Stomach smooth muscle (tissue), 2 donors: ENCODE results near the gene KCND3.

Source experiments
- H3K27ac ChIP-seq: one replicate; pipeline ENCODE4 v1.7.0; 2013; ENCODE audit warnings: mild to moderate bottlenecking, low read length, inconsistent platforms
- H3K27me3 ChIP-seq, 2 donors: one replicate each; pipeline ENCODE4 v1.7.0; 2013; ENCODE audit warnings: low read length in 2 of 2; ENCODE audit not compliant: insufficient read depth in 2 of 2, control insufficient read depth in 1 of 2
- H3K36me3 ChIP-seq, 2 donors: one replicate each; pipeline ENCODE4 v1.7.0; 2013; ENCODE audit warnings: low read length in 2 of 2; ENCODE audit not compliant: control insufficient read depth in 2 of 2, insufficient read depth in 2 of 2
- H3K4me1 ChIP-seq: one replicate; pipeline ENCODE4 v1.7.0; 2013; ENCODE audit warnings: low read length; ENCODE audit not compliant: control insufficient read depth, insufficient read depth
- H3K4me3 ChIP-seq, 2 donors: one replicate each; pipeline ENCODE4 v1.7.0; 2013; ENCODE audit warnings: low read length in 2 of 2
- H3K9ac ChIP-seq, 2 donors: one replicate each; pipeline ENCODE4 v1.7.0; 2013; ENCODE audit warnings: low read length in 2 of 2, mild to moderate bottlenecking in 1 of 2
- H3K9me3 ChIP-seq, 2 donors: one replicate each; pipeline ENCODE4 v1.7.0; 2013; ENCODE audit warnings: low read length in 2 of 2; ENCODE audit not compliant: control insufficient read depth in 2 of 2
- donor health status: healthy.
- donor health status: Pancreatic carcinoma.

The KCND3 gene

DNA sequence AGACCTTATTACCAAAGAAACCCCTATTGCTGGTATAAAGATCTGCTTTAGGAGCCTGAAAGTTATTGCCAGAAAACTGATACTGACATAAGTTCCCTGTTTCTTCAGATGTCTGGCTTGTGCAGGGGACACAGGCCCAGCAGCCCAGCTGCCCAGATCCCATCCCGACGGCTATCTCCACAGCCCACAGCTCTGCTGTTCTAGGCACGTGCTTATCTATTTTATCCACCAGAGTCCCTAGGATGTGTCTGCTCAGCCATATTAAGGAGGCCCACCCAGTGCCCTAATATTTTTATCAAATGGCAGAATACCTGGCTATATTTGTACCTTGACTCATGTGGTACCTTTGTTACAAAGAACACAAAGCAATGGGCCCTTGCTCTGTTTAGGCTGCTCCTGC is 174.8 kb downstream of the KCND3 start:
- Histone ChIP-seq H3K9me3 (no peaks in the 10 kb centered on the region), H3K4me1 (no peaks in the 10 kb centered on the region), H3K9ac (no peak overlapping the region), H3K27me3 (no peaks in the 10 kb centered on the region), H3K27ac (no peak overlapping the region), H3K36me3 (no peaks in the 10 kb centered on the region), H3K4me3 (no peak overlapping the region)

DNA sequence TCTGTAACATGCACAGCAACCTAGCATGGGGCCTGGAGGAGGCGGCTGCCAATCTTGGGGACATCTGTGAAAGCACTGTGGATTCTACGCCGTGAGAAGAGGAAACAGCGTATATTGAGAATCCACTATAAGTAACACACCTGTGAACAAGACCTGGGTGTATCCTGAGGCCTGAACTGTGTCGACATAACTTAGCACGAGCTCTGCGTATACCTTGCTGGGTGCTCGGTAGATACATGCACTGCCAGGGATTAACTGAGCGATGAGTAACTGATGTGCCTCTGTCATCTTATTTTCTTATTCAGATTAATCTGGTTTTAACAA is 175.2 kb downstream of the KCND3 start:
- H3K9ac ChIP-seq: no peak overlapping the region
- no peaks in the 10 kb centered on the region for H3K4me1 ChIP-seq
- H3K36me3 ChIP-seq: no peaks in the 10 kb centered on the region
- H3K4me3 ChIP-seq: no peak overlapping the region
- no peaks in the 10 kb centered on the region for H3K9me3 ChIP-seq
- H3K27me3 ChIP-seq: no peaks in the 10 kb centered on the region
- H3K27ac ChIP-seq: no peak overlapping the region

DNA sequence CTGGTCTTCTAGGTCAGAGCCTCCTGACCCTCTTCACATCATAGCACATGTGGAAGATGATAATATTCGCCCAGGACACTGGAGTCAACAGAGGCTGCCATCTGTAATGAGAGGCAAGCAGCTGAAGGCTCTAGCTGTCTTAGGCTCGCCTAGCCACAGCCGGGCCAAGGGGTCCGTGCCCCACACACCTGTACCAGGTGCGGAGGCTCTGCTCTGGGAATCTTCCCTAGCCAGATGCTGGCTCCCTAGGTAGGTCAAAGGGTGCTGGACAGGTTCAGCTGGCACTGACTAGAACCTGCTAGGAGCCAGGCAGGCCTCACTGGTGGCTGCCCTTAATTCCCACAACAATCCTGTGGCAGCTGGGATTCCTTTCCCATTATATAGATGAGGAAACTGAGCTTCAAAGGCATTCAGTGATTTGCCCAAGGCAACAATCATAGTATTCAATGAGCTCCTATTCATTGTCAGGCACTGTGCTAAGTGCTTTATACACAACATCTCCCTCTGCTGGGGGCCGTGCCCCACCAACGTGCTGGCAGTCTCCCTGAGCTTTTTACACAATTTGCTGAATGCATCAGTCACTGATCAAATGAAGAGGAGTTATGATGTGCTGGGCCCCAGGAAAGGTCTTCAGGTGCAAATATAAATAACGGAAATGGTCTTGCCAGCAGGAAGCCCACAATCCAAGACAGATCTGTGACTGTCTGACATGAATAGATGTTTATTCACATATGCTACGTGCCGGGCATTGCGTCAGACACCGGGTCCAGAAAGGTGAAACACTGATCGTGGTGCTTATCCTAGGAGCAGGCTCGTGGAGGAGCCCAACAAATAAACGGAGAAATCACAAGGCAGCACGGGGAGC is 175.8 kb downstream of the KCND3 start:
- H3K4me3 ChIP-seq: no peak overlapping the region
- no peaks in the 10 kb centered on the region for H3K4me1 ChIP-seq
- H3K9me3 ChIP-seq: no peaks in the 10 kb centered on the region
- no peaks in the 10 kb centered on the region for H3K27me3 ChIP-seq
- no peak overlapping the region for H3K27ac ChIP-seq
- H3K36me3 ChIP-seq: no peaks in the 10 kb centered on the region
- no peak overlapping the region for H3K9ac ChIP-seq

DNA sequence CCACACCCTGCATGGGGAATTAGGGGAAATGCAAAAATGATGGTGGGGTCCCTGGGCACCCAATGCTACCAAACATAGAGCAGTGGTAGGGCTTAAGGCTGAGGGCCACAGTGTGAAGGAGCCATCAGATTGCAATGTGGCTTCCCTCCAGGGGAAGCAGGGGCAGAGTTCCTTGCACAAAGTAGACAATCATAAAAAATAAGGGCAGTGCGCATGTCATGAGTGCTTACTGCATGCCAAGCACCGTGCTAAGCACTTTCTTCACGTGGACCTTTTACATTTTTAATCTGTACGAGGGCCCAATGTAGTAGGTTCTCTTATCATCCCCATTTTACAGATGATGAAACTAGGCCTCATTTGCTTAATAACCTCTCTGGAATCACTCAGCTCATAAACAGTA is 177.2 kb downstream of the KCND3 start:
- Histone ChIP-seq H3K27ac (no peak overlapping the region), H3K9ac (no peak overlapping the region), H3K4me3 (no peak overlapping the region), H3K27me3 (no peaks in the 10 kb centered on the region), H3K4me1 (no peaks in the 10 kb centered on the region), H3K36me3 (no peaks in the 10 kb centered on the region), H3K9me3 (no peaks in the 10 kb centered on the region)

DNA sequence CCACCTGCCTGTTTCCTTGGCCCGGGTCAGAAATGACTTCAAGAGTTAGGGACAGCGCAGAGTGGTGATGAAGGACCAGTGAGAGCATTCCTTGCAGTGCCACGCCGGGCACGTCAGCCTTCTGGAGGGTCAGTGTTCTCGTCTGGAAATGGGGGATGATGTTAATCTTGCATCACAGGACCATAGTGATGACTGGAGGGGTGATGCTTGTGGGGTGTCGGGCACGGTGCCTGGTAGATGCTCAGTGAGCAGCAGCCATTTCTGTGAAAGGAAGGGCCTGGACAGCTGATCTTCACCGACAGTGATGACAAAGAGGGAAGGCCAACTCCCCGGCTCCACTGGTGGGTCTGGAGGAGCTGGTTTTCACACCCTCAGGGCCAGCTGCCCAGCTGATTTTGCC is 177.6 kb downstream of the KCND3 start:
- no peaks in the 10 kb centered on the region for H3K27me3 ChIP-seq
- no peak overlapping the region for H3K9ac ChIP-seq
- H3K36me3 ChIP-seq: no peaks in the 10 kb centered on the region
- no peaks in the 10 kb centered on the region for H3K9me3 ChIP-seq
- no peaks in the 10 kb centered on the region for H3K4me1 ChIP-seq
- no peak overlapping the region for H3K27ac ChIP-seq
- no peak overlapping the region for H3K4me3 ChIP-seq

DNA sequence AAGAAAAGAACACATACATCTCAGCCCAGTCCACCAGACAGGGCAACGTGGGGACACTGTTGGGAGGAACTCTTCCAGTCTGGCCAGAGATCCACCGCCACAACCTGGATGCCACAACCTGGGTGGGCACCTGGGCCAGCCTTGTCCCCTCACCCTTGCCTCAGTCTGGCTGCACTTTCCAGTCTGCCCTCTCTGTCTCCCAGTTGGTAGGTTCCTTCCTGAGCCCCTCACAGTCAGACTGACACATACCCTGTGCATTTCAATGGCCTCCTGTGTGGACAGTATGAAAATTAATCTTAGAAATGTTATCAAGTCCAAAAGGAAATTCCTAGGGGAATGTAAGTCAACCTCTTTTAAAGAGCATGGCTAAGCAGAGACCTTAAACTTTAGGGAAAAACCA is 184.2 kb downstream of the KCND3 start:
- Histone ChIP-seq H3K9ac (no peak overlapping the region), H3K36me3 (no peaks in the 10 kb centered on the region), H3K27ac (no peak overlapping the region), H3K27me3 (no peaks in the 10 kb centered on the region), H3K4me1 (no peaks in the 10 kb centered on the region), H3K4me3 (no peak overlapping the region), H3K9me3 (no peaks in the 10 kb centered on the region)

DNA sequence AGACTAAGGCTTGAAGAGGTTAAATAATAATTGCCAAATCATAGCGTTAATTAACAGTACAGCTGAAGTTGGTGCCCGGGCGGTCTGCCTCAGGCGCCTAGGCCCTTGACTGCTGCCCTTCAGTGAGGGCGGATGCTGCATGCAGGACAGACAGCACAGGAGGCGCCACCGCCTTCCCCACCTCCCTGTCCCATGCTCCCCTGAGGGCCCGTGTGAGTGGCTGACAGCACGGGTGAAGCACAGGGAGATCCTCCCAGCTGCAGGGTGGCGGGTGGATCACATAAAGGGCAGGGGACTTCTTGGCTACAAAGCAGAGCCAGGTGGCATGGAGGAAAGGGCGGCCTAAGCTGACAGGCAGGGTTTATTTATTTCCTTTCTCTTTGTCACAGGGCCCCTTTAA is 184.7 kb downstream of the KCND3 start:
- Histone ChIP-seq H3K27ac (no peak overlapping the region), H3K9me3 (no peaks in the 10 kb centered on the region), H3K27me3 (no peaks in the 10 kb centered on the region), H3K9ac (no peak overlapping the region), H3K4me3 (no peak overlapping the region), H3K4me1 (no peaks in the 10 kb centered on the region), H3K36me3 (no peaks in the 10 kb centered on the region)

DNA sequence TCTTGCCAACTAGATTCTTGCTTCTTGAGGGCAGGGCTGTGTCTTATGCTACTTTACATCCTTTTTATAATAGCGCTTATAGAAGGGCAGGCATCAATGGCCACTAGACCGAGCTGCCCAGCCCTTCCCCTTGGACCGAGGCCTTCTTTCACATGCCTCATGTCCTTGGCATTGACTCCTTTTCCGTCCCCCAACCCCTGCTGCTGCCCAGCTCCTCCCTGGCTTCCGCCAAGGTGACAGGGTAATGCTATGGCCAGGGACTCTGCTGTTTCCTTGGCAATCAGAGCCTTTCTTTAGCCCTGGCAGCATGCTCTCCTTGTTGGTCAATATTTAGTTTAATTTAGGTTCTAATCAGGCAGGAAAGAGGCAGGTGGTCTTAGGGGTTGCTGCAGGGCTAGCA is 185.5 kb downstream of the KCND3 start:
- no peaks in the 10 kb centered on the region for H3K36me3 ChIP-seq
- no peak overlapping the region for H3K9ac ChIP-seq
- no peak overlapping the region for H3K27ac ChIP-seq
- no peak overlapping the region for H3K4me3 ChIP-seq
- H3K4me1 ChIP-seq: no peaks in the 10 kb centered on the region
- no peaks in the 10 kb centered on the region for H3K9me3 ChIP-seq
- H3K27me3 ChIP-seq: no peaks in the 10 kb centered on the region

DNA sequence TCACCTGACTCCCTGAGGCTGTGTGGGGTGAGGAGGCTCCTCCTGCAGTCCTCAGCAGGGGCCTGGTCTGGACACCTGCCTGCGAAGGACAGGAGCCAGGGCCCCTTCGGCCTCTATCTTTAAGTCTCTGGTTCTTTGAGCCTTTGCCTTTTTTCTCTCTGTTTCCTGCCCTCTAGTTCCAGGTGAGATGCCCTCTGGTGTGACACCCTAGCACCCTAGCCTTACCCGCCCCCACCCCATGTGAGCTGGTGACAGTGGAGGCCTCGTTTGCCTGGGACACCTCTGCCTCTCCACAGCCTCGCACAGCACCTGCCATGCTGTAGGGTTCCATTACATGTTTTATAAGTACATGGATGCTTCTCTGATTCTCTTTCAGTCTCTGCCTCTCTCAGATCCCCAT is 186.5 kb downstream of the KCND3 start:
- Histone ChIP-seq H3K36me3 (no peaks in the 10 kb centered on the region), H3K4me1 (no peaks in the 10 kb centered on the region), H3K9ac (no peak overlapping the region), H3K27ac (no peak overlapping the region), H3K27me3 (no peaks in the 10 kb centered on the region), H3K4me3 (no peak overlapping the region), H3K9me3 (no peaks in the 10 kb centered on the region)

DNA sequence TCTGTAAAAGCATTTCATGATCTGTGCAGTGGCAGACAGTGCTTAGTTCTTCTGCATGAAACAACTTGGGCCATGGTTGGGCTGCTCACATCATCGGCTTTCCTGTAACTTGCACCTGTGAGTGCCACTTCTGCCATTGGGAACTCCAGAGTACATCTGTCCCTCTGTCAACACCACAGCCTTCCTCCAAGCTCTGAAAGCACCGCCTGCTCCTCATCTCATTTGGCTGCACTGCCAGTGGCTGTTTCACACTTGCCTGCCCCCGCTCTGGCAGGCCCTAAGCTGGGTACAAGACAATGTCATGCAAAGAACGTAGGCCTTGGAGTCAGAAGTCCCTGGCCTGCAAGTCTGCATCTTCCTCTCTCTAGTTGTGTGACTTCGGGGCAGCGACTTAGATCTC is 187.4 kb downstream of the KCND3 start:
- no peaks in the 10 kb centered on the region for H3K4me1 ChIP-seq
- H3K27me3 ChIP-seq: no peaks in the 10 kb centered on the region
- no peaks in the 10 kb centered on the region for H3K36me3 ChIP-seq
- no peak overlapping the region for H3K9ac ChIP-seq
- H3K27ac ChIP-seq: no peak overlapping the region
- no peak overlapping the region for H3K4me3 ChIP-seq
- H3K9me3 ChIP-seq: no peaks in the 10 kb centered on the region

DNA sequence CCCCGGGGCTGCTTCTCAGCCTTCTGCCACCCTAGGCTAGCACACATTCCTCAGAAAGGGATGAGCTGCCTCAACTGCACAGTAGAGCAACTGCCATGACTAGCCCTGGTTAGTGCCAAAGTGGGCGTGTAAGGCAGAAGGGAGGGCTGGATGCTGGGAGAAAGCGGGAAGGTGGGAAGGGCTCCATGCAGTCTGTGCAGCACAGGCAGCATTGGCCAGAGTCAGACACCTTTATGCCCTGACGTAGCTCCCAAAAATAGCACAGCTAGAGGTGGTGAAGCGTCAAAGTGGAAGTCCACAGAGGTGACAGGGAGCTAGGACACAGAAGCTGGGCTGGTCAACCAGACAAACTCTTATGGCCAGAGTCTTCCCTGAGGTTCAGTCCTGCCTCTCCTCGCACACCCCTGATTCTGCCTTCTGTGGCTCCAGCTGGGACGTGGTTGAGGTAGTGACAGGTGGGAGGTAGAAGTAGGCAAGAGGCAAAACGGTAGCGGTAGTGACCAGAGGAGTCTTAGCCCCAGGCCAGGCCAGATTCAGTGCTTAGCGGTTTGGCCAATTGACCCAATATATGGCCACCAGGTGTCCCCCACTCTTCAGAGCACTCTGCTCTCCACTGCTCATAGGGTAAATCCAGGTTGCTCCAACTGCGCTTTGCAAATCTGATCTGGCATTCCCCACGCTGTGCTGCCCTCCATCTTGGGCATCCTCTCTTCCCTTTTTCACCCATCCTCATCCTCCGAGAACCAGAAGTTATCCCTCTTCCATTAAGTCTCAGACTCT is 188.2 kb downstream of the KCND3 start:
- Histone ChIP-seq H3K4me1 (no peaks in the 10 kb centered on the region), H3K4me3 (no peak overlapping the region), H3K27me3 (no peaks in the 10 kb centered on the region), H3K36me3 (no peaks in the 10 kb centered on the region), H3K9me3 (no peaks in the 10 kb centered on the region), H3K9ac (no peak overlapping the region), H3K27ac (no peak overlapping the region)
